ENCODE measurements around the gene KSR1.
"Not testable (repeated sequence)": the region's sequence is repeated elsewhere in the genome, so short reads cannot be mapped to it uniquely, and the experiment has no call there.

The KSR1 gene

GRCh38 chr17:27640790-27641189, 184.5 kb downstream of the KSR1 start:
- TF ChIP-seq CTCF (IDR thresholded peaks at IDR 0.05; ENCODE audit: low read depth, low read length, missing control alignments), result no peak
- Histone ChIP-seq H3K27ac (no peak overlapping the region), H3K27me3 (replicated peaks) (no peaks in the 10 kb centered on the region), H3K36me3 (replicated peaks) (no peaks in the 10 kb centered on the region), H3K4me3 (ENCODE audit: low read depth, low read length) (no peak overlapping the region)
- in situ Hi-C loops (cut with HindIII; ENCODE audit: low pct_ligation_motif_present, low sequenced_read_pairs), result no loop called here
- no peak for DNase-seq

- H3K36me3 ChIP-seq (replicated peaks), result no peaks in the 10 kb centered on the region
- TF ChIP-seq CTCF (IDR thresholded peaks at IDR 0.05; ENCODE audit: low read depth, low read length, missing control alignments), result no peak
- H3K27ac ChIP-seq, result no peak overlapping the region
- in situ Hi-C loops (cut with HindIII; ENCODE audit: low pct_ligation_motif_present, low sequenced_read_pairs), result no loop called here
- no peak overlapping the region for H3K4me3 ChIP-seq (ENCODE audit: low read depth, low read length)
- DNase-seq, result no peak
- H3K27me3 ChIP-seq (replicated peaks), result no peaks in the 10 kb centered on the region
Observed at GRCh38 chr17:27644586-27644985, 188.3 kb downstream of the KSR1 start.

- in situ Hi-C loops (cut with HindIII; ENCODE audit: low pct_ligation_motif_present, low sequenced_read_pairs); H3K36me3 ChIP-seq (replicated peaks); H3K27me3 ChIP-seq (replicated peaks); DNase-seq; H3K4me3 ChIP-seq (ENCODE audit: low read depth, low read length); H3K27ac ChIP-seq: not testable (repeated sequence)
Observed at GRCh38 chr17:27645621-27646020, 189.4 kb downstream of the KSR1 start.

GRCh38 chr17:27646232-27646631, 190.0 kb downstream of the KSR1 start:
- in situ Hi-C loops (cut with HindIII; ENCODE audit: low pct_ligation_motif_present, low sequenced_read_pairs), result no loop called here
- H3K36me3 ChIP-seq (replicated peaks), result no peaks in the 10 kb centered on the region
- TF ChIP-seq CTCF (IDR thresholded peaks at IDR 0.05; ENCODE audit: low read depth, low read length, missing control alignments), result no peak

GRCh38 chr17:27647765-27648164, 191.5 kb downstream of the KSR1 start:
- no peak for DNase-seq
- in situ Hi-C loops (cut with HindIII; ENCODE audit: low pct_ligation_motif_present, low sequenced_read_pairs), result no loop called here
- H3K27me3 ChIP-seq (replicated peaks), result no peaks in the 10 kb centered on the region
- no peaks in the 10 kb centered on the region for H3K36me3 ChIP-seq (replicated peaks)
- H3K27ac ChIP-seq, result no peak overlapping the region
- no peak for TF ChIP-seq CTCF (IDR thresholded peaks at IDR 0.05; ENCODE audit: low read depth, low read length, missing control alignments)
- H3K4me3 ChIP-seq (ENCODE audit: low read depth, low read length), result no peak overlapping the region

More at GRCh38 chr17:27646232-27646631, 190.0 kb downstream of the KSR1 start:
- DNase-seq, result no peak
- Histone ChIP-seq H3K4me3 (ENCODE audit: low read depth, low read length) (no peak overlapping the region), H3K27ac (no peak overlapping the region), H3K27me3 (replicated peaks) (no peaks in the 10 kb centered on the region)

GRCh38 chr17:27649111-27649571, 192.9 kb downstream of the KSR1 start:
- DNase-seq; H3K27ac ChIP-seq; H3K27me3 ChIP-seq (replicated peaks); H3K36me3 ChIP-seq (replicated peaks); H3K4me3 ChIP-seq (ENCODE audit: low read depth, low read length); in situ Hi-C loops (cut with HindIII; ENCODE audit: low pct_ligation_motif_present, low sequenced_read_pairs): not testable (repeated sequence)

GRCh38 chr17:27649929-27650328, 193.7 kb downstream of the KSR1 start:
- in situ Hi-C loops (cut with HindIII; ENCODE audit: low pct_ligation_motif_present, low sequenced_read_pairs), result no loop called here
- Histone ChIP-seq H3K36me3 (replicated peaks) (no peaks in the 10 kb centered on the region), H3K27ac (no peak overlapping the region), H3K27me3 (replicated peaks) (no peaks in the 10 kb centered on the region), H3K4me3 (ENCODE audit: low read depth, low read length) (no peak overlapping the region)
- TF ChIP-seq CTCF (IDR thresholded peaks at IDR 0.05; ENCODE audit: low read depth, low read length, missing control alignments), result no peak
- no peak for DNase-seq
